ENCODE results near the gene GNG12.

Gene GNG12

GRCh38 chr1:67839826-67840225 lies 6.6 kb upstream of the GNG12 start:
- no peak for DNase-seq

DNA sequence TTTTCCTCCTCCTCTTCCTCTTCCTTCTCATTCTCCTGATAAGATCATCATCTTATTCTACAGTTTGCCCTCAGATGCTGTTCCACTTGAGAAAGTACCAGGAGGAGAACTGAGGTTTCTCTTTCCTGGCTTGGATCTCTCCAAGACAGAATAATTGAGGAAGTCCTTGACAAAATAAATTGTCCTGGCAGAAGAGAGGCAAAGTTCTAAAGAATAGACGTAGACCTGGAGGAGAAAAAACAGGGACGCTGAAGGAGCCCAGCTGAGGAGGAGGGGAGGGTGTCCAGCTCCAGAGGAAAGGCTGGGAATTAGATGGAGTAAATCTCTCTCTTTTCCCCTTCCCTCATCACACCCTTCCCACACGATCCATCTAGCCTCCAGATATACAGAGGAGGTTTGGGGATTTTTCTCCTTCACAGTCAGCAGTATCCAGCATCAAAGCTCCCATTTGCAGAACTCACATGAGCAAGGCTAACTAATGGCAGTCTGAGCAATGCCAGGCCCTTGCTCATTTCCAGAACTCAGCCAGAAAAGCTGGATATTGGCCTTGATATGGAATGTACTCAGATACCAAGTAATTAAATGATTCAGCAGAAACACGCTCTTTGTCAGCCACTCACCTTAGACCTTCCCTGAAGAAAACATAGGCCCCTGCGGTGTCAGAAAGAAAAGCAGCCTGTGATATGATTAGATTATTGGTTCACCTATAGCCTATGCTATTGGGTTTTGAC lies 5.1 kb upstream of the GNG12 start:
- no peak for DNase-seq

GRCh38 chr1:67836769-67837168 lies 3.5 kb upstream of the GNG12 start:
- no peak for DNase-seq

DNA sequence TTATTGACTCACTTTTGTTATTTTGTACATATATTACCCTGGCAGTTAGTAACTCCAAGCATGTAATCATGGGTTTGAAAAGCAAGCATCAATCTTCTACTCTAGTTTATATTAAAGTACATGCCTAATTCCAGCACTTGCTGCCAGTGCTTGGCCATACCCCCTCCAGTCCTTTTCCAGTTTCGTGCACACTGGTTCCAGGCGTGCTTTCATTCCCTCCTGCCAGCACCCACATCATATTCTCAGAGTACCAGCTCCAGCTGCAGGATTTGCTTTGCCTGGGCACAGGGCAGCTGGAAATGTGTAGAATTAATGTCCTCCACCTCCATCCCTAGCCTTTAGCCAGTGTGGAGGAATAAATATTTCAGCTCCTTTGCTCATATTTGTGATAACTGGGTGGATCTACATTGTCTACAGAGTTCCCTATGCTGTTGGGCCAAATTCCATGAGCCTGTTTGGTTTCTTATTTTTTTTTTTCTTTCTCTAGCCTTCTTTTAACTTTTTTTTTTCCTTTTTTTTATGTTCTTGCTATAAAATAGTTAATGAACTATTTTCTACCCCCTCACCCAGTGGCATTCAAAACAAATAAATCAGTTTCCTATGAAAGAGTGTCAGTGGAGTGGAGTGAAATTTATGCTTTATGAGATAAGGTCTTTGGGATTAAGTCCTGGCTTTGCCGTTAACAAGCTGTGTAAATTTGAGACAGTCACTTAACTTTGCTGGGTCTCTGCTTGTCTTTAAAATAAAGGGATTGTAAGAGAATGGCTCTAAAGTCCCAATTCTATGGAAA lies 2.6 kb upstream of the GNG12 start:
- DNase-seq = no peak

- DNase-seq = no peak
These were observed 1.1 kb upstream of the GNG12 start for GRCh38 chr1:67834246-67834877.

DNA sequence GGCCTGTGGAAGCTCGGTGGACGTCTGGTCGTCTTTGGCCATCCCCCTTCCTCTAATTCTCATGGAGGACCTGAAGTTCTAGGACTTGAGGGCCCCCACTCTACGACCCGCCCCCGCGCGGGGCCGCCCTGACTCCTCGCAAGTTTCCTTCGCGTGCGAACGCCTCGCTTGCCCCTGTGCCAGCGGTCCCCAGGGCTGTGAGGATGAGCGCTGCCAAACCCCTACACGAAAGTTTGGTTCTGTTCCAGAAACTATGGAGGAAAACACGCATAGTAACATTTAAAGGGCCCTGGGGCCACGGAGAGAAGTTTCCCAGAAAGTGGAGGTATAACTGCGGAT lies 304 bp upstream of the GNG12 start:
- DNase-seq = no peak

DNA sequence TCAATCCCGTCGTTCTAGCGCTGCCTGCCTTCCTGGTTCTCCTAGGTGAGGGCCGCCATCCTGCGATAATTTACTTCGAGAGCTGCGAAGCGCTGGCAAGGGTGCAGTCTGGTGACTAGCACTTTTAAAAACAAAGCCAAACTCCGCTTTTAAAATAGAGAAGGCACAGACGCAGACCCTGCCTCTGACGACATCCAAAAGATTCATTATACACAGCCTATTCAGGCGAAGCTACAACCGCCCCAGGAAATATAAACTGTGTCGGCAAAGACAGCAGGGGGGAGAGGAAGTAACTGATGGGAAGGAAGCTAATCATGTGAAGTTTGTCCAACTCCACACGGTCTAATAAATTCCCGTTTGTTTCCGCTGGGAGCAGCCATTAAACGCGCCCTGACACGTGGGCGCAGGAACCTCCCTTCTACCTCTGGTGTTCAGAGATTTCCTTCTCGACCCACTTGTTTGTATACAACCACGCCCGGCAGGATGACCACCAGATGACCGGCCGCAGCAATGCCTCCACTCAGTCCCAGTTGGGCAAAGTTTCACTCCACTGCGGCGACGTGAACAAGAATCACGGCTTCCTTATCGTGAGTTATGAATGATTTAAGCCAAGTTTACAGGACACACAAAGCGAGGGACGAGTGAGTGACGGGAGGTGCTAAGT lies 1.3 kb downstream of the GNG12 start:
- no peak for DNase-seq

- no peak for DNase-seq
These were observed 2.1 kb downstream of the GNG12 start for GRCh38 chr1:67830928-67831830.

DNA sequence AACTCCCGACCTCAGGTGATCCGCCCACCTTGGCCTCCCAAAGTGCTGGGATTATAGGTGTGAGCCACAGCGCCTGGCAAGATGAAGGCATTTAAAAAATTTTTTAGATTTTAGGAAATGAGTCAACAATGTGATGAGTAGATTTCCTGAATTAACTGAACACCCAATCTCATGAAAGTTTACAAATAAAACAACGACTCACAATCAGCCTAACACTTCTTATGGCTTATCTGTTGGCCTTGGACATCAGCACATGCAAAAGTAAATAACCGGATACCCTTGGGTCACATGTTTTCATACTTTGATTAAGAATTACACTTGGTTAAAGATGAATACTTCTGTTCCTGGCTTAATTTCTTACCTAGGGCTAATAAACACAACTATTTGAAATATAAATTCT lies 3.0 kb downstream of the GNG12 start:
- no peak for DNase-seq

DNA sequence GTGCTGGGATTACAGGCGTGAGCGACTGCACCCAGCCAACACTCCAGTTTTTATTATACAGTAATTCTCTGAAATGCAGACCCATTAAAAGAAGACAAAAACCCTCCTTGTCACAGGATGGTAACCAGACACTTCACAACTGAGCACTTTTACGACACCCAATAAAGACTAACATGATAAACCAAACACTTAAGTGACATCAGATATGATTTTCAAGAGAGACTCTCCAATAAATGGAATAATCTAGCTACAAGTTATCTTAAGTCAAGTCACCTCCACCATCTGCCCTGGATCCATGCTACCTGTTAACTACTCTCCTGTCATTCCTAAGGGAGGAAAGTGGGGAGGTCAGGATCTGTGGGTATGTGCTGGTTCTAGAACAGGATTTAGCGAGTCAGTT lies 5.6 kb downstream of the GNG12 start:
- DNase-seq = no peak

DNA sequence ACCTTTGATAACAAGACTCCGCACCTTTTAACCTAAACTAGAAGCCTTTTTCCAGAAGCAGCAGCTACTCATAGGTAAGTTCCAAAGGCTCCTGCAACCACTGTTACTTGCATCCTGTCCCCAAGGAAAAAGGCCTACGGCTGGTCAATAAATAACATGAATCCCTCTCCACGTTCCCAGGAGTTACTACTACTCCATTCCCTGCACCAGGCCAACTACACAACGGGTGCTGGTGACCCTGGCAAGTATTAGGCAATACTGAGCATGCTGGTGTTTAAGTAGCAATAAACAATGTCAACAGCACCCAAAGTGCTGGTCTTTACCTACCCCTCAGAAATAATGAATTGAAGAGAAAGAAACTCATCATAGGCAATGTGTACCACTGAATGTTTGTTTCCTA lies 7.7 kb downstream of the GNG12 start:
- DNase-seq = no peak

GRCh38 chr1:67824766-67825165 lies 8.5 kb downstream of the GNG12 start:
- DNase-seq = no peak

- DNase-seq = no peak
These were observed 9.7 kb downstream of the GNG12 start for GRCh38 chr1:67823615-67824014.

- no peak for DNase-seq
These were observed 12.0 kb downstream of the GNG12 start for GRCh38 chr1:67821263-67821662.

GRCh38 chr1:67818725-67819301 lies 14.5 kb downstream of the GNG12 start:
- DNase-seq = no peak

DNA sequence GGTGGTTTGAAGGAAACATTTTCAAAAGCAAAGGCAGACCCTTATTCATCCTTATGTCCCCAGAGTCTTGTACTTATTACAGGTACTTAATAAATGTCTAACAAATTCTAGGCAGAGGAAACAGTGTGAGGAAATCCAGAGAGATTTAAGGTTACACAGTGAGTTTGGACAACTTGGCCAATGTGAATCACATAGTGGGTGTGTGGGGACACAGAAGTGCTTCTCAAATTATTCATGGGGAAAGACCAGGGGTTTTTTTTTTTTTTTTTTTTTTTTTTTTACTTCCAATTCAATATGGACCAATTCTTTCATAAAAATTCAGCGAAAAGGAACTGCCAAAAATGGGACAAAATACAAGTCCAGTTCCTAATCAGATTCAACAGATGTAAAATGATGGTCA lies 15.1 kb downstream of the GNG12 start:
- DNase-seq = no peak

DNA sequence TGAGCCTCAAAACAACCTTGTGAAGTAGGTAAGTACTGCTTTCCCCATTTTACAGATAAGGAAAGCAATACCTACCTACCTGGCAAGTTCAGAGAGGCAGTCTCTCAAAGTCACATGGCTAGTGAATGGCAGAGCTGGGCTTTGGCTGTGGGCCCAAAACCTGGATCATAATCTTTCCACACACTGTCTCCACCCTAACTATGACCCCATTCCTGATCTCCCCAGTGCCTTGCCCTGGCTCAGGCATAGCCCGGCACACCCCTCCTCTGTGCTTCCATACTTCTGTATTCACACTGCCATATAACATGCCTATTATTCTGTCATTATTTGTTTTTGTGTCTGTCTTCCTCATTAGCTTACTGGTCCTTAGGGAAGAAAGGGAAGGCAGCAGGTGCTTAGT lies 15.9 kb downstream of the GNG12 start:
- DNase-seq = no peak

- no peak for DNase-seq
These were observed 16.8 kb downstream of the GNG12 start for GRCh38 chr1:67816506-67816905.

DNA sequence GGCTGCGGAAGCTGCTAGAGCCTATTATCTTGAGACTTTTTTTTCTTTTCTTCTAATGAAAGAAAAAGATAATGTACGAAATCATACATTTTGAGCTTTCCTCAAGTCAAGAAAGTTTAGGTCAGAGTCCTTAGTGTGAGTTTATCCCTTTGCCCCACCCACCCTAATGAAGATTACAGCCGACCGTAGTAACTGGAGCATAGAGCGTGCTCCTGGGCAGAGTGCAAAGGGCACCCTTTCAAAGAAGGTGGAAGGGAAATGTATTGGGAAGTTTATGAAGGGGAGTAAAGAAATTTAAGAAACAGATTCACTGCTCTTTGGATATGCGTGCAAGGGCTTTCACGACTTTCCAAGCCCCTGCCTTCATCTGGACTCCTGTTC lies 17.2 kb downstream of the GNG12 start:
- no peak for DNase-seq

- DNase-seq = no peak
These were observed 17.8 kb downstream of the GNG12 start for GRCh38 chr1:67815303-67816094.

- DNase-seq = no peak
These were observed 19.0 kb downstream of the GNG12 start for GRCh38 chr1:67814121-67814772.

All from NCI-H1930 (cell line).